ENCODE measurements around the gene UCK2. TPM values are rescaled to one million over a fixed set of nuclear protein-coding genes. Genes with fewer than 3 reads are reported as not detected.

The UCK2 gene
- total RNA-seq, 1 experiment from 2014 or later: 77.9 TPM

GRCh38 chr1:165828669-165829329 is 1.4 kb downstream of the UCK2 start:
- Histone ChIP-seq H2BK12ac (ENCODE audit: insufficient read length, low read depth, low read length) (peak overlapping the region; percentile 92), H2BK20ac (ENCODE audit: low read depth, low read length, poor library complexity, severe bottlenecking) (no peak overlapping the region), H2BK120ac (ENCODE audit: low read depth, low read length, poor library complexity, severe bottlenecking) (no peak overlapping the region), H3K4ac (ENCODE audit: low read depth, low read length) (peak overlapping the region; percentile 65; the same call in 1 of the 2 replicates), H2AFZ (ENCODE audit: low read length) (peak overlapping the region; percentile 9), H4K5ac (ENCODE audit: insufficient read length, low read depth, low read length) (peak overlapping the region; percentile 98), H3K4me1 (ENCODE audit: insufficient read depth, low read length) (peaks cover 2% of the 10 kb centered on the region; the same call in 1 of the 2 replicates), H3K23me2 (ENCODE audit: insufficient read length, low read depth, low read length, poor library complexity, severe bottlenecking) (peaks cover 10% of the 10 kb centered on the region), H4K8ac (replicated peaks; ENCODE audit: insufficient read length, low read depth, low read length) (peak overlapping the region; percentile 33), H3K9ac (ENCODE audit: extremely low read depth, insufficient read length, low read length) (peak overlapping the region; percentile 99), H3K27ac (ENCODE audit: insufficient read length, low read depth, low read length) (peak overlapping the region; percentile 78), H2BK5ac (ENCODE audit: insufficient read length, low read length) (peak overlapping the region; percentile 48), H3K4me2 (ENCODE audit: insufficient read depth, insufficient read length, low read length) (peak overlapping the region; percentile 96), H4K20me1 (ENCODE audit: control insufficient read depth, insufficient read depth, insufficient read length) (no peaks in the 10 kb centered on the region), H3K9me3 (ENCODE audit: control insufficient read depth, low read depth, low read length) (no peaks in the 10 kb centered on the region), H3K18ac (ENCODE audit: insufficient read length, low read depth, low read length) (peak overlapping the region; percentile 98), H3K23ac (ENCODE audit: insufficient read length, low read depth, low read length) (no peak overlapping the region), H3K14ac (ENCODE audit: insufficient read depth, low read length) (peak overlapping the region; percentile 98; the same call in 1 of the 2 replicates), H2AK5ac (ENCODE audit: insufficient read length, low read length) (no peak overlapping the region), H3K79me2 (ENCODE audit: insufficient read depth, low read length) (peaks cover 46% of the 10 kb centered on the region), H4K91ac (ENCODE audit: insufficient read length, low read depth, low read length) (peak overlapping the region; percentile 95), H3K56ac (ENCODE audit: insufficient read length, low read depth, low read length) (peak overlapping the region; percentile 80), H3K79me1 (ENCODE audit: insufficient read depth, low read depth, low read length, poor library complexity, severe bottlenecking) (peaks cover 2% of the 10 kb centered on the region), H2BK15ac (ENCODE audit: low read depth, low read length) (0 out of 2 replicates have a peak overlapping the region, but pooled peaks have one; percentile 97), H3K27me3 (ENCODE audit: insufficient read depth, low read length) (no peaks in the 10 kb centered on the region), H3T11ph (ENCODE audit: low read length) (peak overlapping the region; percentile 98)
- H3K4me3 Mint-ChIP-seq: peak overlapping the region; percentile 95 to 98
- peak overlapping the region; percentile 88 to 99 (median 98) for H3K27ac Mint-ChIP-seq
- H3K27me3 Mint-ChIP-seq (ENCODE audit: low read depth): no peaks in the 10 kb centered on the region
- peak; percentile 58 for DNase-seq
- peaks cover 33% of the 10 kb centered on the region in 2 experiments for H3K4me1 Mint-ChIP-seq
- WGBS (ENCODE audit: extremely low coverage, insufficient read length, low lambda C conversion rate): no CpG with 5 or more reads among the region's 19 CpGs
- H3K9me3 Mint-ChIP-seq: no peaks in the 10 kb centered on the region
- H3K36me3 Mint-ChIP-seq (ENCODE audit: insufficient read depth in 1 of 3, low read depth in 3 of 3): peaks cover 8 to 20% (median 9%) of the 10 kb centered on the region in 3 experiments
- TF ChIP-seq CTCF (conservative IDR thresholded peaks at IDR 0.05): no peak
